UCSD-AML1 (cell line): Measurements from ENCODE around the gene AIFM3.

ENCODE experiments used
- DNase-seq: peaks from one replicate; lab custom pipeline; 2025; ENCODE audit not compliant: unreplicated experiment; lab: John Stamatoyannopoulos, UW

AIFM3 gene

DNA sequence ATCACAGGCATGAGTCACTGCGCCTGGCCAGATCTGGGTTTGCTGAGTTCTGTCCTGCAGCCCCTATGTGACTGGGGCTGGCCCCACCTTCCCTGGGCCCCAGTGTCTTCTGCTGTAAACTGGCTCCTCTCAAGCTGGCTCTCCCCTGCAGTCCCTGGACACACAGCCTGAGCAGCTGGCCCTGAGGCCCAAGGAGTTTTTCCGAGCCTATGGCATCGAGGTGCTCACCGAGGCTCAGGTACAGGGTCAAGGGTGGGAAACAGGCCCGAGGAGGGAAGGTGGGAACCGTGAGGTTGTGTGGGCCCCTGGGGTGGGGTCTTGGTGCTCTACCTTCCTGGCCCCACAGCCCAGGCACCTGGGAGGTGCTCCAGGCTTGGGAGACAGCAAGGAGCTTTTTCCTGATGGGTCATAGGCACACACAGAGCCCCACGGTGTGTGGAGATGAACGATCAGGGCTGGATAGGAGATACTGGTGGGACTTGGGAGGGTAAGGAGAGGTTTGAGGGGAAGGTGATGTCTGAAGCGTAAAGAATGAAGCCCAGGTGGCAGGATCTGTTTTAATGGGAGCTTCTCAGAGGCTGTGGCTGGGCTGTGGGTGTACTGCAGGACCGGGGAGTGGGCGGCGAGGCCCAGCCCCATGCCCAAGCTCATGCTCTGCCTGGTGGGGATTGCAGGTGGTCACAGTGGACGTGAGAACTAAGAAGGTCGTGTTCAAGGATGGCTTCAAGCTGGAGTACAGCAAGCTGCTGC, 8.7 kb downstream of the AIFM3 start:
- no peak for DNase-seq

DNA sequence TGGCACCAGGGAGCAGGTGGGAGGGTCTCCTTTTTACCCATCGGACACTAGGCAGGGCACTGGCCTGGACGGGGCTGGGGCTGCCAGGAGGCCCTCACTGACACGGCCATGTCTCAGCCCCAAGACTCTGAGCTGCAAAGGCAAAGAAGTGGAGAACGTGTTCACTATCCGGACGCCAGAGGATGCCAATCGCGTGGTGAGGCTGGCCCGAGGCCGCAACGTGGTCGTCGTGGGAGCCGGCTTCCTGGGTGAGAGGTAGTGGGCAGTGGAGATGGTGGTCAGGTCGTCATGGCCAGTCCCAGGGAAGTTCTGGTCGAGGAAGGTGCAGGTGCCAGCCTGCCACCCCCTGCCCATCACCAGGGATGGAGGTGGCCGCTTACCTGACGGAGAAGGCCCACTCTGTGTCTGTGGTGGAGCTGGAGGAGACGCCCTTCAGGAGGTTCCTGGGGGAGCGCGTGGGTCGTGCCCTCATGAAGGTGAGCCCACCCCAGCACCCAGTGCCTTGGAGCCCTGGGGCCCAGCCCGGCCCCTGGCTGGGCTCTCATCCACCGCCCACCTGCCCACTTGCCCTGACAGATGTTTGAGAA, 9.3 kb downstream of the AIFM3 start:
- no peak for DNase-seq

DNA sequence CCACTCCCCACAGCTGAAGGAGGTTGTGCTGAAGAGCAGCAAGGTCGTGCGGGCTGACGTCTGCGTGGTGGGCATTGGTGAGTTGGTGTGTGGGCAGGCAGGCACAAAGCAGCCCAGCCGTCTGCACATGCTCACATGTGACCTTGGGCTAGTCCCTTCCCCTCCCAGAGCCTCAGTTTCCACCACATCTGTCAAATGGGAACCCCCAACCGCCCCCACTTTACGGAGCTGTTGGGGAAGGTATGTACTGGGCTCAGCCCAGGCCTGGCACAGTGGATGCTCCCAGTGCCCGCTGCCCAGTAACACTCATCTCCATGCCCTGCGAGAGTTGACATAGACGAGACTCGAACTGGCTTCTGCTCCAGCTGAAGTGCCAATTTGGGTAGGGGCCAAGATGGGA, 10.0 kb downstream of the AIFM3 start:
- DNase-seq, result no peak

DNA sequence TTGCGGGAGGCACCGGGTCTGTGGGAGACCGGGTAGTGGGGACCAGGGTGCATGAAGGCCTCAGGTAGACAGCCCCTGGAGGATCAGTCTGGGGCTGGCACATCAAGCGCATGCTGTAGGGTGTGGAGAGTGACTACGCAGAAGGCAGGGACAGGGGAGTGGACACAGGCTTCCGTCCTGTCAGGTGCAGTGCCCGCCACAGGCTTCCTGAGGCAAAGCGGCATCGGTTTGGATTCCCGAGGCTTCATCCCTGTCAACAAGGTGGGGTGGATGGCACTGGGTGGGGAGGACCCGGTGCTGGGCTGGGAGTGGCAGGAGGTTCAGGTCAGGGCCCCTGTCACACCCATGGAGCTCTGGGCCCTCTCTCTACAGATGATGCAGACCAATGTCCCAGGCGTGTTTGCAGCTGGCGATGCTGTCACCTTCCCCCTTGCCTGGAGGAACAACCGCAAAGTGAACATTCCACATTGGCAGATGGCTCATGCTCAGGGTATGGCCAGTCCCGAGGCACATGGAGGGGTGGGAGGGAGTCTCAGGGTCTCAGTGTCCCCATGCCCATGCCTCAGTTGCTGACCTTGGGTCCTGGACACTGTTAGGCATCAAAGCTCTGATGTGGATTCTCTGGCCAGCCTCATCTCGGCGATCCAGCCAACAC, 10.6 kb downstream of the AIFM3 start:
- no peak for DNase-seq

DNA sequence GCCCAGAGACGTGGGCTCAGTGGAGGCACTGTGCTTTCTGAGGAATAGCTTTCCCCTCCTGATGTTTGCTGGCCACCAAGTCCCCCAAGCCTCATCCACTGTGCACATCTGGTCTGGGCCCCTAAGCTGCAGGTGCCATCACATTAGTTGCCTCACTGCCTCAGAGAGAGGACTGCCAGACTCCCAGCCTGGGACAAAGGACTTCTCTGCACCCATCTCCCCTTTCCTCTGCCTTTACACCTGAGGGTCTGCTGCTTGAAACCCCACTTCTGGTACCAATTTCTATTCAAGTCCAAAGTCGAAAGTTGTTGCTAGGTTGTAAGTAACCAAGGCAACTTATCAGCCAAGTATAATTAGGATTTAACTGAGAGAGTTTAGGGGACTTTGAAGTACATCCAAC, 11.4 kb downstream of the AIFM3 start:
- no peak for DNase-seq

DNA sequence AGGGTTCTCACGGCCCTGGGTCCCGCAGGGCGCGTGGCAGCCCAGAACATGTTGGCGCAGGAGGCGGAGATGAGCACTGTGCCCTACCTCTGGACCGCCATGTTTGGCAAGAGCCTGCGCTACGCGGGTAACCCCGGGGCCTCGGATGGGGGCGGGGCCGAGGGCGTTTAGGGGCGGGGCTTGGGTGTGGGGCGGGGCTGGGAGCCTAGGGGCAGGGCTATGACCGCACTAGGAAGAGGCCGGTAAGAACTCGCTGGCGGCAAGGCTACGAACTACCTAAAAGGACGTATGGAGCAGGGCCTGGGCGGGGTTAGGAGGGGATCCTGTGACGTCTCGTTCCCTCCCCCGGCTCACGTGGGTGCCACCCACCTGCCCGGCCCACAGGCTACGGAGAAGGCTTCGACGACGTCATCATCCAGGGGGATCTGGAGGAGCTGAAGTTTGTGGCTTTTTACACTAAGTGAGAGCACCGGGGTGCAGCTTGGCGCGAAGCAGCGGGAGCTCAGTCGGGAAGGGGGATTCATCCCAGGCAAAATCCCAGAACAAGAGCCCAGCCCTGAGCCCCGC, 12.3 kb downstream of the AIFM3 start:
- DNase-seq, result no peak

DNA sequence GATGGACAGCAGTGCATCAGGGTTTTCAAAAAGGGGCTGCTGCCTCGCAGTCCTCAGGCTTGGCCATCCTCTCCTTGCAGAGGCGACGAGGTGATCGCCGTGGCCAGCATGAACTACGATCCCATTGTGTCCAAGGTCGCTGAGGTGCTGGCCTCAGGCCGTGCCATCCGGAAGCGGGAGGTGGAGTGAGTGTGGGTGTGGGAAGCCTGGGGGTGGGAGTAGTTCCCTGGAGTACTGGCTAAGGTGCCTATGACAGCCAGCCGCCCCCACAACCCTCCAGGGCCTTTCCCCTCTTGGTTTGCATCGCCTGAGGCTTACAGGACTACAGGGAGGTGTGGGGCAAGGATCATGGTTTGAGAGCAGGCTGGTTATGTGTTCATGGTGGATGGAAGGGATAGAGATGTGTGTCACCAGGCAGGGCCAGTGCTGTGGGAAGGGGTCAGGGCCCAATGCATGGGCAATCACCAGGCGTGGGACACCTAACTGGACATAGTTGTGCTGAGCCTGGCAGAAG, 12.9 kb downstream of the AIFM3 start:
- DNase-seq, result no peak

DNA sequence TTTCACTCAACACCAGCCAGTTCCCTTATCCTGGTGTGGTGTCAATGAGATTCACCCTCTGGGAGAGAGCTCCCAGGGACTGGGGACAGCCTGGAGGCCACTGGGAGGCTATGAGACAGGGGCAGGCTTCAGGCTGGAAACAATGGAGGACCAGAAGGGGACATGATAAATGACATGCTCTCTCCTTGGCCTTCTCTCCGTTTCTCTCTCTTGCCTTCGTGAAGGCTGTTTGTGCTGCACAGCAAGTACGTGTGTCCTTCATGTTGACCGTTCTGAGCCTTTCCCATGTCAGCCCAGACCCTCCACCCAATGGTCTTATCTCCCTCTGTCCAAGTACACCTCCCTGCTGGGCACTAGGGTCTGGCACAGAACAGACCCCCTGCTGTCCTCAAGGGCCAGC, 13.5 kb downstream of the AIFM3 start:
- no peak for DNase-seq

DNA sequence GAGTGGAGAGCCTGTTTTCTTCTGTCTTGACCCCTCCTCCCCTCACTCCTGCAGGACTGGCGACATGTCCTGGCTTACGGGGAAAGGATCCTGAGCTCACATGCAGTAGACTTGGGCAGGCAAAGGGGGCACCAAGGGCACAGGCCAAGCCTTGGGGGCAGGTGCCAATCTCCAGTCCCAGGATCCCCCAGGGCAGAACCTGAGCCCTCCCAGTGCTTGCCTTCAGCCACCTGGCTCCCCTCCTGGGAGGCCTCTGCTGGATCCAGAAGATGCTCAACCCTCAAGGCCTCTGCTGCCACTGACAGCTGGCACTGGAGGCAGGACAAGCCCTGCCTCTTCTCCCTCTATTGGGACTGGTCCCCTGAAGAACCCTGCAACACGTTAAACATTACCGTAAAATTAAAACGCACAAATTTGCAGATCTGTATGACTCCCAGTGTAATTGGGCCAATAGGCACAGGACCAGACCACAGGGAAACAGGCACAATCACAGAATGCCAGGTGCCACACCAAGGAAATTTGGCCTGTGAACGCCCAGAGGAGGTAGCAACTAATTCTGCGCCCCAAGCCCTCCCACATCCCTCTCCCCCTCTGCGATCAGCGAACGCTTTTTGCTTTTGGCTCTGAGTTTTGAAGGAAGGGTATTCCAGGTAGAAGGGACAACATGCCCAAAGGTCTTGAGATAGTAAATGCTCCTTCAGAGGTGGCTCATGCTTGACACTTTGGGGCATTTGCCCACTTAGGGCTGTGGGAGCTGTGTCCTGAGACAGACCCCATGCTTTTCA, 14.1 kb downstream of the AIFM3 start:
- DNase-seq, result no peak

DNA sequence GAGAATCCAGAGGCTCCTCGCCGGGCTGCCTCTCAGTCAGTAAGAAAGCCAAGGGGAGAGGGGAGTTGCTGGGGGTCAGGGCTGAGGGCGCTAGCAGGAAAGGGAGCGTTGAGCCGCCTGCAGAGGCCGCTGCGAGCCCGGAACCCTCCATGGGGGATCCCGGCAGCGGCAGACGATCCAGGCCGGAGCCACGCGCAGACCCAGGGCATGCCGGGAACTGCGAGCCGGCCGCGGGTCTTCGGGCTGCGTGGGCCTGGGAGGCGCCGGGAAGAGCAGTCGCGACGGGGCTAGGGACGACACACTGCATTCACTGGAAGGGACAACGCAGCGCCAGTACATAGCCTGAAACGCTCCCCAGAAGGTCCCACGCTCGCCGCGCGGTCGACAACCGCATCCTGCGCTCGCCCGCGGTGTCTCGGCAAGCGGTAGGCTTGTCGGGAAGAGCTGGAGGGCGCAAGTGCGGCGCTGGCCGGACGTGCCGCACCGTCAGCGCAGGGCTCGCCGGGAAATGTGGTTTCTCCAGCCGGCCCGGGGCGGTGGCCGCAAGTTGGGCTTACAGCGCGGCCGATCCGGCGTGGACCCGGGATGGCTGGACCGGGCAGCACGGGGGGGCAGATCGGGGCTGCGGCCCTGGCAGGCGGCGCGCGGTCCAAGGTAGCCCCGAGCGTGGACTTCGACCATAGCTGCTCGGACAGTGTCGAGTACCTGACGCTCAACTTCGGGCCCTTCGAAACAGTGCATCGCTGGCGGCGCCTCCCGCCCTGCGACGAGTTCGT, 14.9 kb downstream of the AIFM3 start, which contains the start of gene LZTR1:
TSS of gene LZTR1 (plus strand) at position 511 of the 776 bp plus-strand sequence. CDS start at position 586, 75 bp downstream.
- peak; percentile 88 for DNase-seq

DNA sequence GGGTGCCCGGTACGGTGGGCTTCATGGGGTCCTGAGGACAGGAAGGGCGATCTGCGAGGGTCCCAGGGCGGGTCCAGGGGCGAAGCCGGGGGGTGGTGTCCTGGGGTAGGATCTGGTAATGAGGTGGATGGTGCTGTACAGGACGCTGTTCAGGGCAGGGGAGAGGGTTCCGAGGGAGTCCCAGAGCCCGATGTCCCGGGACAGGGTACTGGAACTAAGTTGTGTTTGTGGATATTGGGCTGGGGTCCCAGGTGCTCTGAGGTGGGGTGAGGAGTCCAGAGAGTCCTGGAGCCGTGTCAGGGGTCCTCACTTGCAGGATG, 15.5 kb downstream of the AIFM3 start:
- no peak for DNase-seq

DNA sequence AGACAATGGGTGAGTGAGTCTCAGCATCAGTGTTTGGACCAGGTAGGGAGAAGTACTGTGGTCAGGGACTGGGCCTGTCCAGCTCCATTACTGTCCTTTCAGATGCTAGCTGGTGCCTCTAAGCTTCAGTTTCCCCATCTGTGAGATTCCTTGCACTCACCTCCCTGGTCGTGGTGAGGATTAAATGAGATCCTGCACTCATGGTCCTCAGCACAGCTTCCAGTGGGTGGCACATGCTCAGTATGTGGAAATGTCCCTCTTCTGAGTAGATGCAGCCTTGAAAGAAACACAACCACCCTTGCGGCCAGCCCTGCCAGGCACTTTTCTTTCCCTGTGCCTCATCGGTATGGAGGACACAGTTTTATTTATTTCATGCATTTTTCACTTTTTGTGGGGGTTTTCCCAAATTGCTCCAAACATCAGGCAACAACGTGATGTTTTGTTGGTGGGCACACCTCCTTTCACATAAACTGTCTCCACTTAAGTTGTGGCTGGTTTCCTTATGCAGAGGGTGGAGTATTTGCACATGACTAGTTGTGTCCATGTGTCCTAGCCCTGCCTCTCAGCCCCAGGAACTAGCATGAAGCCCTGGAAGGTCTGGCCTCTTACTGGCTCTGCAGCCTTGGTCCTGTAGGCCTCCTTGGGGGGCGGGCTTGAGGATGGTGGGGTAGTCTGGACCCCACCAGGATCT, 16.2 kb downstream of the AIFM3 start:
- DNase-seq, result no peak

DNA sequence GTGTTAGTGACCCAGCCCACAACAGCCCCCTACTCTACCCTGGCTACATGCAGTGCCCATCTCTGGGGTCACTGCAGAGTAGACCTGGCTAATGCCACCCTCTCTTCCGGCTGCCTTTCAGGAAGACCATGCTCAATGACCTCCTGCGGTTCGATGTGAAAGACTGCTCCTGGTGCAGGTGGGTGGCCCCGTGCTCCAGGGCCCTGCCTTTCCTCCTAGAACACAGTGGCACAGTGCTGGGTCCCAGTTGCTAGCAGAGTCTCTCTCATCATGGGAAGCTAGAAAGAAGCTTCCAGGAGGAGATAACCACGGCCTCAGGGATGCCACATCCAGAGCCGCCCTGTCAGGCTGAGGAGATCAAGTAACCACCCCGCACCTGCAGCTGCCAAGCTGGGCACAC, 18.7 kb downstream of the AIFM3 start:
- no peak for DNase-seq

DNA sequence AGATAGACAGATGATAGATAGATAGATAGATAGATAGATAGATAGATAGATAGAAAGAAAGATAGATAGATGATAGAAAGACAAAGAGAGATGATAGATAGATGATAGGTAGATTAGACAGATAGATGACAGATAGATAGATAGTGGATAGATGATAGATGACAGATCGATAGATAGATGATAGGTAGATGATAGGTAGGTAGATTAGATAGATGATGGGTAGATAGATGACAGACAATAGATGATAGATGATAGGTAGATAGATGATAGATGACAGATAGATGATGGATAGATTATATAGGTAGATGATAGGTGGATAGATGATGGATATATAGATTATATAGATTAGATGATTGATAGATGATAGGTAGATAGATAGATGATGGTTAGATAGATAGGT, 19.3 kb downstream of the AIFM3 start:
- DNase-seq, result no peak

DNA sequence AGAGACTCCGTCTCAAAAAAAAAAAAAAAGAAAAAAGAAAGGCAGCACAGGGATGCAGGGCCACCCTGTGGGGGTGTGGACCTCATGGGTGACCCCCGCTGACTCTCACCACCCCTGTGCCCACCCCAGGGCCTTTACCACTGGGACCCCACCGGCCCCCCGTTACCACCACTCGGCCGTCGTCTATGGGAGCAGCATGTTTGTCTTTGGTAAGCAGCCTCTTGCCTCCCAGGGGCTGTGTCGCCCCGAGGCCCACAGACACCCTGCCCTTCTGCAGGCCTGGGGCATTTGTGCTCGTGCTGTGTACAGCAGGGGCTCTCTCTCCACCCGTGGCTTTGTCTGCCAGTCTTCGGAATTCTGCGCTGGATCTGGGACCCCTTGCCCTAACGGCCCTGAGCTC, 20.3 kb downstream of the AIFM3 start:
- no peak for DNase-seq

DNA sequence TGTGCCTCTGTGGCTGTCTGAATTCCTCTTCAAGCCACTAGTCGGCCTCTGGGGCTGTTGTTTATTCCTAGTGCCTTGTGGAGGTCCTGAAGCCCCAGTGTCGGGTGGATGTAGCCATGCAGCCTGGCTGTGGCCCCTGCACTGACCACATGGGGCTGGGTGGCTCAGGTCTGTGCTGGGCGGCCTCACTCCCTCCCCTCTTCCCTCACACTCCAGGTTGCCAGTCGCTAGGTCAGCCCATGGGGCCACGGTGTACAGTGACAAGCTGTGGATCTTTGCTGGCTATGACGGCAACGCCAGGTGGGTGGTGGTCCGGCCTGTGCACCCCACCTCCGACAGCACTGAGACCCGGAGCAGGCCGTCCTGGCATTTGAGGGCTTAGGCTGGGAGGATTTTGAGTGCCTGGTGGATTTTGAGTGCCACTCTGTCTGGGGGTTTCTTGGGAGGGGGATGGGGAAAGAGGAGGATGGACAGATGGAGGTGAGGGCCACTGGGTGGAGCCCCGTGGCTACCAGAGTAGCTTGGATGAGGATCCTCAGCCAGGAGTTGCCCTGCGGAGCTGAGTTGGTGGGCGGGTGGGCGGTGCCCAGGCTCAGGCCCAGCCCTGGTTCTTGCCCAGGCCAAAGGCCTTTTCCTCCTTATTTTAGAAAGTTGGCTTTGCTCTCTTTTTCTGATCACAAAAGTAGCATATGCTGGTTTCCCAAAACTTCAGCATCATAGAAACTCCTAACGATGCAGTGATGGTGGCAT, 21.7 kb downstream of the AIFM3 start:
- no peak for DNase-seq

DNA sequence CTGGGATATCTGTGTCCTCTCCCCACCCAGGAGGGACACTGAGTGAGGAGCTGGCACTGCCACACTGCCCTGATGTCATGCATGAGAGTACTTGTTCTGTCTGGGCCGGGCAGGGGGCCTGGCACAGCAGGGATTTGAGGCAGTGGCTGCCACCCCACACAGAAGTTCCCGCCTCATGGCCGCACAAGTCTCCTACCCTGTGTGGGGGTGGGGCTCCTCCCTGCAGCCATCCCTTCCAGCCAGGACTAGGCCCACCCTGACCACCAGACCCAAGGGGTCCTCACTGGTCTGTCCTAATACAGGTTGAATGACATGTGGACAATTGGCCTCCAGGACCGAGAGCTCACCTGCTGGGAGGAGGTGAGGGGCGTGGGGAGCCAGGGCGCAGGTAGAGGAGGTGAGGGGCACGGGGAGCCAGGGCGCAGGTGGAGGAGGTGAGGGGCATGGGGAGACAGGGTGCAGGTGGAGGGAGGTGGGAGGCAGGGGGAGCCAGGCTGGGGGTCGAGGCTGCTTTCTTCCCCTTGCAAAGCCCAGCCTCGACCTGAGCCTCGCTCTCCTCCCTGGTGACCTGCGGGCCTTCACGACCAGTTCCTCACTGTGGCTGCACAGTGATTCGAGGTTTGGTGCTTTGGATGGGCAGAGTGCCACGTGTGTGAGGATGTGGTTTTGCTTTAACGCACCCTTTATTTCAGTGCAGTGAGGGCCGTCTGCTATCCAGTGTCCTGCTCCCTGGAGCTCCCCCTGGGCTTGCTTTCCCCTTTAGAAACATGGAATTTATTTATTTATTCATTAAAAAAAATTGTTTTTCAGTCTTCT, 22.5 kb downstream of the AIFM3 start:
- no peak for DNase-seq
